Muscle of leg (tissue), 16 donors: Measurements from ENCODE around the gene TMEM50B. TPM values are rescaled to one million over a fixed set of nuclear protein-coding genes. Genes with fewer than 3 reads are reported as not detected.

Source experiments
- DNase-seq: peaks from one replicate; pipeline ENCODE4 v3.0.0; 2013
- H3K27ac ChIP-seq: one replicate; pipeline ENCODE4 v1.5.1; 2013; ENCODE audit warnings: mild to moderate bottlenecking, low read length, control low read depth
- H3K27me3 ChIP-seq: one replicate; pipeline ENCODE4 v1.6.1; 2013; ENCODE audit warnings: low read length; ENCODE audit not compliant: control insufficient read depth, insufficient read depth
- H3K36me3 ChIP-seq: one replicate; pipeline ENCODE4 v1.6.1; 2013; ENCODE audit warnings: low read length; ENCODE audit not compliant: control insufficient read depth, insufficient read depth
- H3K4me1 ChIP-seq: one replicate; pipeline ENCODE4 v1.6.1; 2013; ENCODE audit warnings: low read length; ENCODE audit not compliant: control insufficient read depth, insufficient read depth
- H3K4me3 ChIP-seq: one replicate; pipeline ENCODE4 v1.5.1; 2013; ENCODE audit warnings: low read length, control low read depth
- H3K9me3 ChIP-seq: replicated peaks from 2 replicates; pipeline ENCODE4 v1.6.1; 2013; ENCODE audit warnings: low read depth, low read length; ENCODE audit not compliant: control insufficient read depth
- WGBS: methylation state at CpG from one replicate; pipeline ENCODE4 v1.1.5; 2013; ENCODE audit warnings: missing lambda C conversion rate; ENCODE audit not compliant: insufficient coverage; 5-methylcytosine and 5-hydroxymethylcytosine counted together
- long read RNA-seq, 11 donors: transcript quantifications; one replicate each; lab custom pipeline, GENCODE V29; 2026
- polyA plus RNA-seq, 8 donors: library from polyadenylated mRNA; unstranded; fragments of 120-200 nt; gene quantifications; one replicate each; pipeline versions ENCODE4 v1.2.1 to v1.2.3, GENCODE V29; 2013; ENCODE audit warnings: inconsistent platforms in 1 of 8, low replicate concordance in 1 of 8; ENCODE audit not compliant: insufficient read length in 8 of 8, insufficient read depth in 1 of 8
- total RNA-seq: library from RNA; stranded (reverse); fragments of 120-200 nt; gene quantifications from one replicate; pipeline ENCODE4 v1.2.4, GENCODE V29; 2013

The TMEM50B gene
- total RNA-seq (16.1 TPM), polyA plus RNA-seq (10 to 100 TPM; 15.3 to 29.5 (median 24.0) TPM)
- long read RNA-seq, donor 1, transcript TMEM50B-210 (7 exons, 2,375 nt) = major isoform, 5 of 7 reads
- long read RNA-seq, donor 1, partial matches to known transcripts = 0 of 7 reads
- long read RNA-seq, donor 1, other reads (novel, unspliced or antisense) = 0 of 7 reads
- long read RNA-seq, donor 2, partial matches to known transcripts = 5 of 7 reads
- long read RNA-seq, donor 2, other reads (novel, unspliced or antisense) = 0 of 7 reads
- long read RNA-seq, donor 3, transcript TMEM50B-210 (7 exons, 2,375 nt) = major isoform, 7 of 15 reads
- long read RNA-seq, donor 3, partial matches to known transcripts = 5 of 15 reads
- long read RNA-seq, donor 3, other reads (novel, unspliced or antisense) = 0 of 15 reads
- long read RNA-seq, donor 4, transcript TMEM50B-210 (7 exons, 2,375 nt) = major isoform, 8 of 9 reads
- long read RNA-seq, donor 4, partial matches to known transcripts = 0 of 9 reads
- long read RNA-seq, donor 4, other reads (novel, unspliced or antisense) = 0 of 9 reads
- long read RNA-seq, donor 5, transcript TMEM50B-210 (7 exons, 2,375 nt) = major isoform, 30 of 30 reads
- long read RNA-seq, donor 5, partial matches to known transcripts = 0 of 30 reads
- long read RNA-seq, donor 5, other reads (novel, unspliced or antisense) = 0 of 30 reads
- long read RNA-seq, donor 6, transcript TMEM50B-210 (7 exons, 2,375 nt) = major isoform, 24 of 31 reads
- long read RNA-seq, donor 6, partial matches to known transcripts = 7 of 31 reads
- long read RNA-seq, donor 6, other reads (novel, unspliced or antisense) = 0 of 31 reads
- long read RNA-seq, donor 7, transcript TMEM50B-210 (7 exons, 2,375 nt) = major isoform, 13 of 15 reads
- long read RNA-seq, donor 7, partial matches to known transcripts = 0 of 15 reads
- long read RNA-seq, donor 7, other reads (novel, unspliced or antisense) = 0 of 15 reads
- long read RNA-seq, donor 8, transcript TMEM50B-210 (7 exons, 2,375 nt) = major isoform, 11 of 13 reads
- long read RNA-seq, donor 8, partial matches to known transcripts = 0 of 13 reads
- long read RNA-seq, donor 8, other reads (novel, unspliced or antisense) = 0 of 13 reads
- long read RNA-seq, donor 9, transcript TMEM50B-210 (7 exons, 2,375 nt) = major isoform, 14 of 119 reads
- long read RNA-seq, donor 9, partial matches to known transcripts = 103 of 119 reads
- long read RNA-seq, donor 9, other reads (novel, unspliced or antisense) = 0 of 119 reads
- long read RNA-seq, donor 10, transcript TMEM50B-210 (7 exons, 2,375 nt) = major isoform, 28 of 34 reads
- long read RNA-seq, donor 10, partial matches to known transcripts = 0 of 34 reads
- long read RNA-seq, donor 10, other reads (novel, unspliced or antisense) = 0 of 34 reads
- long read RNA-seq, donor 11, transcript TMEM50B-210 (7 exons, 2,375 nt) = major isoform, 6 of 6 reads
- long read RNA-seq, donor 11, partial matches to known transcripts = 0 of 6 reads
- long read RNA-seq, donor 11, other reads (novel, unspliced or antisense) = 0 of 6 reads

- WGBS = under 1% methylated on average over 87 of the region's 93 CpGs
- H3K27me3 ChIP-seq = no peaks in the 10 kb centered on the region
These were observed at the start of gene TMEM50B for GRCh38 chr21:33479679-33480480. Gene TMEM50B, minus strand, starts transcription at chr21:33479974. Its CDS starts 11,089 bp downstream, at chr21:33468885.

GRCh38 chr21:33522953-33523349, 43.2 kb upstream of the TMEM50B start:
- WGBS = no CpG with 5 or more reads among the region's 1 CpG
- DNase-seq = no peak
- H3K4me1 ChIP-seq = no peaks in the 10 kb centered on the region
- H3K4me3 ChIP-seq = no peak overlapping the region
- H3K27me3 ChIP-seq = no peaks in the 10 kb centered on the region
- no peak overlapping the region for H3K27ac ChIP-seq
- H3K9me3 ChIP-seq = no peaks in the 10 kb centered on the region
- H3K36me3 ChIP-seq = peaks cover 39% of the 10 kb centered on the region

More at GRCh38 chr21:33479679-33480480, at the start of gene TMEM50B:
- Histone ChIP-seq H3K36me3 (no peaks in the 10 kb centered on the region), H3K4me1 (peaks cover 5% of the 10 kb centered on the region), H3K9me3 (no peaks in the 10 kb centered on the region), H3K27ac (peak within 1 kb of the TSS; percentile 92), H3K4me3 (peak within 1 kb of the TSS; percentile 75)
- peak; percentile 98 for DNase-seq

DNA sequence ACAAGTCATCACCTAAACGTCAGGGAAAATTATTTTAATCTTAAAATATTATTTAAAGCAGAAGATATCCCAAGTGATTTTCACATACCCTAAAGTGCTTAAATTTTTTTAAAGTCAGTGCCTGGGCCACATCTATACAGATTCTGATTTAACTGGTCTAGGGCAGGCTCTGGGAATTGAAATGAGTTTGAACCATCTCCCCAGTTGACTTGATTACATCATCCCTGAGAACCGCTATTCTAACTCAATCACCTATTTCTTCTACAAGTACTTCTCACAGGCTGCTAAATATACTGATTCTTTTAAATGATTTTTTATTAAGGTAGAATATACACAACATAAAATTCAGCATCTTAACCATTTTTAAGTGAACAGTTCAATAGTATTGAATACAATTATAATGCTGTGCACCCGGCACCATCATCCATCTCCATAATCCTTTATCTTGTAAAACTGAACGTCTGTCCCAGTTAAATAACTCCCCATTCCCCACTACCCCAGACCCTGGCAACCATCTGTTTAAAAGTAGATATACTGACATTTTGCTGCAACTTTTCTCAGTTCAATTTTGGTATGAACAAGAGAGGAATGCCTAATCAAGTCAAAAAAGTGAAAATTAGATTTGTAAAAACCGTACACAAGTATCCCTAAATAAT, 42.7 kb upstream of the TMEM50B start:
- WGBS = no CpG with 5 or more reads among the region's 5 CpGs
- Histone ChIP-seq H3K9me3 (no peaks in the 10 kb centered on the region), H3K4me1 (no peaks in the 10 kb centered on the region), H3K4me3 (no peak overlapping the region), H3K27me3 (no peaks in the 10 kb centered on the region), H3K36me3 (peaks cover 36% of the 10 kb centered on the region), H3K27ac (no peak overlapping the region)
- DNase-seq = no peak

DNA sequence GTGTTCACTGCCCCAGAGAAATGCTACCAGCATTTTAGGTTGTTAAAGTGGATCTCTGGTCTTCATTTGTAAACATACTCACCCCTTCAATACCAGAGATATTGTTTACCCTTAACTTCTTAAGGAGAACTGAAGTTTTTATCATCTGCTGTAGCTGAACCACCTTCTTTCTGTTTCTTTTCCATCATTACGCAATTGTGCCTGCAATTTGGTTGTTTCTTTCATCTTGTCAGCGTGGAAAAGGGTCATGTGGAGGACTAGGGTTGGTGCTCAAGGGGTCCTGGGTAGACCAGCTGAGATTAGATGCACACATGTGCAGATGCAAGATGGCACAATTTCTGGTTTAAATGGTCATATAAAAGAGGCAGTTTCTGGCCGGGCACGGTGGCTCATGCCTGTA, 39.1 kb upstream of the TMEM50B start:
- 93% methylated on average over 3 of the region's 4 CpGs for WGBS
- H3K4me3 ChIP-seq = no peak overlapping the region
- DNase-seq = no peak
- H3K4me1 ChIP-seq = no peaks in the 10 kb centered on the region
- no peaks in the 10 kb centered on the region for H3K9me3 ChIP-seq
- H3K36me3 ChIP-seq = peaks cover 45% of the 10 kb centered on the region
- no peaks in the 10 kb centered on the region for H3K27me3 ChIP-seq
- H3K27ac ChIP-seq = no peak overlapping the region

GRCh38 chr21:33514229-33514628, 34.5 kb upstream of the TMEM50B start:
- H3K9me3 ChIP-seq = no peaks in the 10 kb centered on the region
- WGBS = no CpG with 5 or more reads among the region's 2 CpGs
- no peak overlapping the region for H3K27ac ChIP-seq
- H3K4me1 ChIP-seq = no peaks in the 10 kb centered on the region
- no peak for DNase-seq
- no peaks in the 10 kb centered on the region for H3K27me3 ChIP-seq
- no peak overlapping the region for H3K4me3 ChIP-seq
- peaks cover 55% of the 10 kb centered on the region for H3K36me3 ChIP-seq

- Histone ChIP-seq H3K4me1 (no peaks in the 10 kb centered on the region), H3K27ac (no peak overlapping the region), H3K4me3 (no peak overlapping the region), H3K27me3 (no peaks in the 10 kb centered on the region), H3K9me3 (no peaks in the 10 kb centered on the region), H3K36me3 (peaks cover 48% of the 10 kb centered on the region)
- DNase-seq = no peak
- WGBS = 100% methylated on average over 2 of the region's 3 CpGs
These were observed 32.7 kb upstream of the TMEM50B start for GRCh38 chr21:33512481-33512880.

DNA sequence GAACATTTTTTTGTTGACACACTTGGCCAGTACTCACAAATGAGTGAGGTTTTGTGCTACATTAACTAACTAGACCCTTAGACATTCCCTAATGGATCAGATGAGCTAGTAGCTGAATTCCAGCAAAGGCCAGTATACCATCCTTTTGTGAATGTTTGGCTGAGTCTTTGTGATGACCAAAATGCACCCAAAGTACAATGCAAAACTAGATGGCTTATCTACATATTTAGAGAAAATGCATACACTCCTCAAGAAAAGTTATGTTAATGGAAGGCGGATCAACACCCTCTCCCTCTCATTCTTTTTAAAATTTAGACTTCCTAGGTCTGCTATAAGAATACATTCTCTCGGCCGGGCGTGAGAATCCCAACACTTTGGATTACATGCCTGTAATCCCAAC, 31.9 kb upstream of the TMEM50B start:
- WGBS = 94% methylated on average over 3 of the region's 4 CpGs
- DNase-seq = no peak
- Histone ChIP-seq H3K27ac (no peak overlapping the region), H3K4me3 (no peak overlapping the region), H3K9me3 (no peaks in the 10 kb centered on the region), H3K4me1 (no peaks in the 10 kb centered on the region), H3K27me3 (no peaks in the 10 kb centered on the region), H3K36me3 (peaks cover 45% of the 10 kb centered on the region)

GRCh38 chr21:33510826-33511225, 31.1 kb upstream of the TMEM50B start:
- Histone ChIP-seq H3K9me3 (no peaks in the 10 kb centered on the region), H3K27ac (no peak overlapping the region), H3K4me1 (no peaks in the 10 kb centered on the region), H3K27me3 (no peaks in the 10 kb centered on the region), H3K4me3 (no peak overlapping the region), H3K36me3 (peaks cover 45% of the 10 kb centered on the region)
- peak; percentile 5 for DNase-seq
- WGBS = 93% methylated on average over 5 of the region's 8 CpGs
